Activated T-helper 9 cell treated with anti-CD3 and anti-CD28 coated beads, Interleukin-2, amount 50 U/mL, for 16 hours (primary cell): ENCODE measurements around the gene TMTC3.

Source experiments
- DNase-seq: peaks from one replicate; pipeline ENCODE4 v3.0.0-alpha.2; 2020; ENCODE audit warnings: low read depth

Gene TMTC3

GRCh38 chr12:88227263-88227662, 85.2 kb downstream of the TMTC3 start:
- DNase-seq: no peak

- no peak for DNase-seq
Observed at GRCh38 chr12:88227871-88228270, 85.8 kb downstream of the TMTC3 start.

GRCh38 chr12:88228720-88229119, 86.6 kb downstream of the TMTC3 start:
- DNase-seq: no peak

GRCh38 chr12:88230271-88230670, 88.2 kb downstream of the TMTC3 start:
- no peak for DNase-seq

GRCh38 chr12:88235183-88235833, 93.2 kb downstream of the TMTC3 start:
- no peak for DNase-seq

GRCh38 chr12:88237954-88238353, 95.8 kb downstream of the TMTC3 start:
- no peak for DNase-seq

GRCh38 chr12:88238406-88238805, 96.3 kb downstream of the TMTC3 start:
- no peak for DNase-seq

GRCh38 chr12:88241862-88242570, 99.9 kb downstream of the TMTC3 start:
- DNase-seq: no peak

GRCh38 chr12:88242571-88242925, 100.4 kb downstream of the TMTC3 start:
- DNase-seq: no peak

- DNase-seq: no peak
Observed at GRCh38 chr12:88242939-88243338, 100.8 kb downstream of the TMTC3 start.

- no peak for DNase-seq
Observed at GRCh38 chr12:88243982-88244381, 101.9 kb downstream of the TMTC3 start.

GRCh38 chr12:88245905-88246304, 103.8 kb downstream of the TMTC3 start:
- no peak for DNase-seq

- no peak for DNase-seq
Observed at GRCh38 chr12:88247241-88247643, 105.1 kb downstream of the TMTC3 start.

- DNase-seq: no peak
Observed at GRCh38 chr12:88248606-88249005, 106.5 kb downstream of the TMTC3 start.
